Erythroblast (primary cell): ENCODE data around the gene TTC21A.

ENCODE experiments used
- GATA1 ChIP-seq: IDR thresholded peaks from 2 replicates; pipeline ENCODE4 v1.6.1; 2011; ENCODE audit warnings: low read depth, mild to moderate bottlenecking, control low read depth, low read length, moderate library complexity
- POLR2A ChIP-seq: IDR thresholded peaks from 2 replicates; pipeline ENCODE4 v1.6.1; 2011; ENCODE audit warnings: mild to moderate bottlenecking, low read length

GRCh38 chr3:39130693-39131265 is 23.3 kb downstream of the TTC21A start:
- TF ChIP-seq POLR2A, result no peak
- TF ChIP-seq GATA1, result no peak
